Left lung (tissue), 10 donors: ENCODE measurements around the gene CRYBG2. TPM values are rescaled to one million over a fixed set of nuclear protein-coding genes. Genes with fewer than 3 reads are reported as not detected.

ENCODE experiments used
- ATAC-seq: fragments of 200-7000 bp; cut with Tn5 transposase; one replicate; pipeline ENCODE4 v1.9.1; 2020; ENCODE audit warnings: moderate library complexity
- DNase-seq, 4 donors: peaks; one replicate each; pipeline ENCODE4 v3.0.0-alpha.2; 2013 to 2020
- H3K27ac ChIP-seq, 2 donors: fragments of 200-600 bp; sonication (generic) in 1 of 2; one replicate each; pipeline versions ENCODE4 v1.5.0 to v1.8.0; 2020 to 2021
- H3K27me3 ChIP-seq, 2 donors: fragments of 200-600 bp; sonication (generic) in 1 of 2; one replicate each; pipeline versions ENCODE4 v1.5.0 to v1.8.0; 2020 to 2021
- H3K36me3 ChIP-seq, 2 donors: fragments of 200-600 bp; sonication (generic) in 1 of 2; one replicate each; pipeline versions ENCODE4 v1.5.0 to v1.8.0; 2020 to 2021
- H3K4me1 ChIP-seq, 2 donors: fragments of 200-600 bp; one replicate each; pipeline ENCODE4 v1.8.0; 2021
- H3K4me3 ChIP-seq, 2 donors: fragments of 200-600 bp; sonication (generic) in 1 of 2; one replicate each; pipeline versions ENCODE4 v1.5.0 to v1.8.0; 2020 to 2021; ENCODE audit warnings: mild to moderate bottlenecking in 1 of 2
- H3K9me3 ChIP-seq, 2 donors: fragments of 200-600 bp; sonication (generic) in 1 of 2; one replicate each; pipeline versions ENCODE4 v1.5.0 to v1.8.0; 2020 to 2021
- intact Hi-C, 2 donors: fragments of 100-400 bp; cut with DNase I; formaldehyde crosslinking; loops; one replicate each; pipeline versions ENCODE4 v1.11.2 to v1.14.2; 2022
- polyA plus RNA-seq, 6 donors: library from polyadenylated mRNA; unstranded; fragments of 120-200 nt; gene quantifications; one replicate each; pipeline ENCODE4 v1.2.1, GENCODE V29; 2013; ENCODE audit not compliant: insufficient read length in 6 of 6
- total RNA-seq, 2 donors: library from RNA; stranded (reverse); fragmentation: NEBNext Ultra II Directional; extraction: Animal tissue kit (Norgen Biotek cat#: 25700); gene quantifications; one replicate each; pipeline ENCODE4 v1.2.1, GENCODE V29; 2021
- TF ChIP-seq, protein P1 (sequence below), 2 donors: fragments of 200-600 bp; sonication (generic) in 1 of 2; IDR thresholded peaks; one replicate each; pipeline versions ENCODE4 v1.5.0 to v1.8.0; 2021; ENCODE audit warnings: antibody characterized with exemption in 2 of 2
- donor health status: DM: no; HTN: yes; CAD: no.
- donor health status: DM: no; HTN: no; CAD: no.

CRYBG2 gene
- total and polyA plus RNA-seq, 8 donors: 0.94 to 7.6 (median 1.7) TPM

DNA sequence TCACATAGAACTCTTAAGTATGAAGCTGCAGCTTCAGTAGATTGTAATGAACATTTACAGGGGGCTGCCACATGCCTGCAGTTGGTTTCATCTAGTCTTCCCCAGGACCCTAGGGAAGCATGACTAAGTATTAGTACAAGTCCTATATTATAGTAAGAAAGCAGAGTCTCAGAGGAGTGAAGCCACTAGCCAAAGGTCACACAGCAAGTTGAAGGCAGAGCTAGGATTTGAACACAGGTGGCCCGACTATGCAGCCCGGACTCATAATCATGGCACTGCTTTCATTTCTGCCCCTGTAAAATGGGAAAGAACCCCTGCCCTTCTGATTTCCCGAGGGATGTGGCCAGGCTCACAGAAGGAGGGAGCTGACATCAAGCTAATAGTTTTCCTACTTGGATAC lies 8.4 kb upstream of the CRYBG2 start:
- ATAC-seq: no peak
- TF ChIP-seq, protein P1, sequence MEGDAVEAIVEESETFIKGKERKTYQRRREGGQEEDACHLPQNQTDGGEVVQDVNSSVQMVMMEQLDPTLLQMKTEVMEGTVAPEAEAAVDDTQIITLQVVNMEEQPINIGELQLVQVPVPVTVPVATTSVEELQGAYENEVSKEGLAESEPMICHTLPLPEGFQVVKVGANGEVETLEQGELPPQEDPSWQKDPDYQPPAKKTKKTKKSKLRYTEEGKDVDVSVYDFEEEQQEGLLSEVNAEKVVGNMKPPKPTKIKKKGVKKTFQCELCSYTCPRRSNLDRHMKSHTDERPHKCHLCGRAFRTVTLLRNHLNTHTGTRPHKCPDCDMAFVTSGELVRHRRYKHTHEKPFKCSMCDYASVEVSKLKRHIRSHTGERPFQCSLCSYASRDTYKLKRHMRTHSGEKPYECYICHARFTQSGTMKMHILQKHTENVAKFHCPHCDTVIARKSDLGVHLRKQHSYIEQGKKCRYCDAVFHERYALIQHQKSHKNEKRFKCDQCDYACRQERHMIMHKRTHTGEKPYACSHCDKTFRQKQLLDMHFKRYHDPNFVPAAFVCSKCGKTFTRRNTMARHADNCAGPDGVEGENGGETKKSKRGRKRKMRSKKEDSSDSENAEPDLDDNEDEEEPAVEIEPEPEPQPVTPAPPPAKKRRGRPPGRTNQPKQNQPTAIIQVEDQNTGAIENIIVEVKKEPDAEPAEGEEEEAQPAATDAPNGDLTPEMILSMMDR (IDR thresholded peaks at IDR 0.05): no peak

GRCh38 chr1:26361605-26362122 lies 7.7 kb upstream of the CRYBG2 start:
- Histone ChIP-seq H3K9me3 (no peaks in the 10 kb centered on the region), H3K27ac (no peak overlapping the region), H3K27me3 (peaks cover 43 to 97% of the 10 kb centered on the region in 2 donors), H3K4me1 (peaks cover 8 to 15% of the 10 kb centered on the region in 2 donors), H3K4me3 (no peak overlapping the region), H3K36me3 (no peaks in the 10 kb centered on the region)
- TF ChIP-seq, protein P1 (IDR thresholded peaks at IDR 0.05): no peak
- DNase-seq (no peak), ATAC-seq (no peak)
- intact Hi-C loops: no loop called here

More for the DNA sequence above, 8.4 kb upstream of the CRYBG2 start:
- peaks cover 43 to 99% of the 10 kb centered on the region in 2 donors for H3K27me3 ChIP-seq
- H3K4me3 ChIP-seq: no peak overlapping the region
- H3K27ac ChIP-seq: no peak overlapping the region
- no peaks in the 10 kb centered on the region for H3K9me3 ChIP-seq
- H3K4me1 ChIP-seq: peaks cover 8 to 15% of the 10 kb centered on the region in 2 donors
- DNase-seq: no peak
- no peaks in the 10 kb centered on the region for H3K36me3 ChIP-seq
- intact Hi-C loops: no loop called here

DNA sequence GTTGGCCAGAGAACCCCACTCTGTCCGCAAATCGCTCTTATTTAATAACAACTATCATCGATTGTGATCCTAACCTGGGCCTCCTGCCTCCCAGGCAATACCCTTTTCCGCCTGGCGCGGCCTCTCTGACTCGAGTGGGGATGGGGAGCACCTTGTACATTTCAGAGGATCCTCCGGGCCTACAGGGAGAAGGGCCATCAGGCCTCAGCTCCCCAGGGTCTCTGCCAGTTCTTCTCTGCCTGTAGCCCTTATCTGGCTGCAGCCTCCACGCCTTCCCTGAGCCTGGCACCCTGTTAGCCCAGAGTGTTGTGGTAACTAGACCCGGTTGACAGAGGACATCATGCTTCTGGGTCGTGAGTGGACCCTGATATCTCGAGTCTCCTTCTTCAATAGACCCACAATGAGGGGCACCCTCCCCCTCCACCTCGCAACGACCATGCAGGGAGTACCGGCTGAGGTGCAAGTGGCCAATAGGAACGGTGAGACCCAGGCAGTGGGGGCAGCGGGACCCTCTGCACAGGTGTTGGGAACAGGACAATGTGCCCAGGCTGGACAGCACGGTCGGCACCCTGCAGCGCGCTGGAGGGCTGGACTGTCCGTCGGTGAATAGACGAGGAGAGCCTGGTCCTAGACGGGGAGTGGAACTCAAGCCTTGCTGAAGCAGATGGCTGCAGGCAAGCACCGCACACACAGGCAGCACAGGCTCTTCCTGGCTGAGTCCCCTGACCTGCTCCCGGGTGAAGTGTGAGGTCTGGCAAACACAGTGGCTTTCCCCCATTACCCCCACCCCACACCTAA lies 7.1 kb upstream of the CRYBG2 start:
- Histone ChIP-seq H3K9me3 (no peaks in the 10 kb centered on the region), H3K27me3 (peaks cover 43 to 92% of the 10 kb centered on the region in 2 donors), H3K4me3 (no peak overlapping the region), H3K27ac (no peak overlapping the region), H3K4me1 (peaks cover 8 to 15% of the 10 kb centered on the region in 2 donors), H3K36me3 (no peaks in the 10 kb centered on the region)
- no peak for DNase-seq
- TF ChIP-seq, protein P1 (IDR thresholded peaks at IDR 0.05): no peak
- intact Hi-C loops: no loop called here
- no peak for ATAC-seq

DNA sequence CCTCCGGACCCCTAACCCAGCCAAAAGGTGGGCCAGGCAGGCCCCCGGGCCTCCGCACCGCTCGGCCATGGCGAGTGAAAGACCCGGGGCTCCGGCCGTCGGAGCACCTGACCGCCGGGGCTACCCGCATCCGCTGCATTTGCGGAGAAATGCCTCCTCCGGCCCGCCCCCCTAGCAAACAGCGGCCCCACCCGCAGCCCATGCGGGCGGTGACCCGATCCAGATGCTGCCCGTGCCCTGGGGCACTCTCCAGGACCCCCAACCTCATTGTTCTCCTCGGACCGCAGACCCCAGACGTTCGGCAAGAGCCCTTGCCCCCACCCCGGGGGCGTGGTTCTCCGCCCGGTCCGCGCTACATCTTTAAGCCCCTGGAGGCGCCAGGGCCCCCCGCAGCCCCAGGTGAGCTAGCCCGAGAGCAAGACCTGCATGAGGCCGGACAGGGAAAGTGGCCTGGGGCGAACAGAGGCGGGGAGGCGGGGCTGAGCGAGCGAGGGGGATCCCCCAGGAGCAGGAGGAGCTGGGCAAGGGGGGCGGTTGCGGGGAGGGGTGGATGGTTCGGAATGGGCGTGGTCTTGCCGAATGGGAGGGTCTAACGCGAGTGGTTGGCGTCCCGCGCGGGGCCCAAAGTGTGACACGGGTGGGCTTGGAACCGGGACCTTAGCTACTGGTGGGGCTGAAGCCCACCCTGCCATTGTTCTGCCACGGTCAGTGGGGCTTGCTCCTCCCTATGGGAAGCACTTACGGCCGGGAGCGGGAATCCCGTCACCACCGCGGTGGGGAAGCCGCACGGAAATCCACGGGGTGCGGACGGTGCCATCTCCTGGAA lies 6.3 kb upstream of the CRYBG2 start:
- no peaks in the 10 kb centered on the region for H3K9me3 ChIP-seq
- H3K4me3 ChIP-seq: no peak overlapping the region
- TF ChIP-seq, protein P1 (IDR thresholded peaks at IDR 0.05): no peak
- intact Hi-C loops: no loop called here
- DNase-seq: no peak
- H3K4me1 ChIP-seq: peaks cover 8 to 15% of the 10 kb centered on the region in 2 donors
- ATAC-seq: no peak
- H3K27me3 ChIP-seq: peaks cover 43 to 84% of the 10 kb centered on the region in 2 donors
- no peaks in the 10 kb centered on the region for H3K36me3 ChIP-seq
- H3K27ac ChIP-seq: no peak overlapping the region
